Upper lobe of left lung (tissue), 6 donors: Measurements from ENCODE around the gene SEPTIN8. TPM values are rescaled to one million over a fixed set of nuclear protein-coding genes. Genes with fewer than 3 reads are reported as not detected.

Source experiments
- ATAC-seq, 2 donors: fragments of 200-7000 bp; cut with Tn5 transposase; one replicate each; pipeline ENCODE4 v1.9.1; 2022; ENCODE audit warnings: mild to moderate bottlenecking in 2 of 2, moderate library complexity in 2 of 2; ENCODE audit not compliant: low FRiP score in 2 of 2
- DNase-seq, 2 donors: peaks; one replicate each; pipeline ENCODE4 v3.0.0-alpha.2; 2019 to 2020
- H3K27ac ChIP-seq, 4 donors: fragments of 200-600 bp; sonication (generic); one replicate each; pipeline ENCODE4 v1.5.1; 2016 to 2019
- H3K27me3 ChIP-seq, 4 donors: fragments of 200-600 bp; sonication (generic); one replicate each; pipeline ENCODE4 v1.5.1; 2017 to 2019
- H3K36me3 ChIP-seq, 4 donors: fragments of 200-600 bp; sonication (generic); one replicate each; pipeline ENCODE4 v1.5.1; 2016 to 2019
- H3K4me1 ChIP-seq, 4 donors: fragments of 200-600 bp; sonication (generic); one replicate each; pipeline ENCODE4 v1.5.1; 2018 to 2019
- H3K4me3 ChIP-seq, 4 donors: fragments of 200-600 bp; sonication (generic); one replicate each; pipeline ENCODE4 v1.5.1; 2017 to 2019; ENCODE audit warnings: mild to moderate bottlenecking in 2 of 4, moderate library complexity in 1 of 4
- H3K9me3 ChIP-seq, 4 donors: fragments of 200-600 bp; sonication (generic); one replicate each; pipeline ENCODE4 v1.5.1; 2018 to 2019
- EP300 ChIP-seq, 4 donors: sonication (generic); formaldehyde crosslinking; IDR thresholded peaks; one replicate each; pipeline ENCODE4 v1.5.1; 2017; ENCODE audit warnings: antibody characterized with exemption in 4 of 4, control low read depth in 2 of 4
- POLR2A ChIP-seq, 4 donors: fragments of 450-650 bp; IDR thresholded peaks; one replicate each; pipeline ENCODE4 v1.5.1; 2016 to 2017; ENCODE audit warnings: antibody characterized with exemption in 4 of 4, mild to moderate bottlenecking in 2 of 4
- POLR2AphosphoS5 ChIP-seq, 2 donors: sonication (generic); formaldehyde crosslinking; IDR thresholded peaks; one replicate each; pipeline ENCODE4 v1.5.1; 2017; ENCODE audit warnings: antibody characterized with exemption in 2 of 2
- WGBS, 2 donors: methylation state at CpG; one replicate each; pipeline ENCODE4 v1.1.5; 2017 to 2018; 5-methylcytosine and 5-hydroxymethylcytosine counted together
- total RNA-seq, 6 donors: library from RNA; depleted of rRNA in 4 of 6; stranded (reverse); fragments of >200 nt in 4 of 6; gene quantifications; one replicate each; pipeline versions ENCODE4 v1.1.0 to v1.2.1, GENCODE V29; 2016 to 2021
- TF ChIP-seq, protein P1 (sequence below), 6 experiments: fragments of 450-650 bp in 4 of 6; fragments of 200-600 bp in 2 of 6; sonication (generic) in 2 of 6; IDR thresholded peaks; one replicate each; pipeline ENCODE4 v1.5.1; 2016 to 2019; ENCODE audit warnings: antibody characterized with exemption in 6 of 6
- donor health status: DM: no; HTN: no; CAD: no; lungs with moderate emphysema.
- donor health status: DM: no; HTN: yes; CAD: no; lungs with severe emphysema.

SEPTIN8 gene
- total RNA-seq, 6 donors from 2014 or later = 26.3 to 41.5 (median 31.5) TPM

GRCh38 chr5:132785864-132786263 lies 8.8 kb upstream of the SEPTIN8 start:
- Histone ChIP-seq H3K9me3 (no peaks in the 10 kb centered on the region), H3K4me1 (no peaks in the 10 kb centered on the region), H3K27ac (no peak overlapping the region), H3K4me3 (no peak overlapping the region), H3K36me3 (no peaks in the 10 kb centered on the region), H3K27me3 (no peaks in the 10 kb centered on the region)
- DNase-seq = no peak
- no peak for ATAC-seq
- 93 to 97% methylated on average over 4 of the region's 4 CpGs for WGBS, 2 donors
- no peak for TF ChIP-seq POLR2AphosphoS5 (IDR thresholded peaks at IDR 0.05)
- TF ChIP-seq EP300 (IDR thresholded peaks at IDR 0.05) = no peak
- TF ChIP-seq POLR2A (IDR thresholded peaks at IDR 0.05) = no peak
- TF ChIP-seq, protein P1, sequence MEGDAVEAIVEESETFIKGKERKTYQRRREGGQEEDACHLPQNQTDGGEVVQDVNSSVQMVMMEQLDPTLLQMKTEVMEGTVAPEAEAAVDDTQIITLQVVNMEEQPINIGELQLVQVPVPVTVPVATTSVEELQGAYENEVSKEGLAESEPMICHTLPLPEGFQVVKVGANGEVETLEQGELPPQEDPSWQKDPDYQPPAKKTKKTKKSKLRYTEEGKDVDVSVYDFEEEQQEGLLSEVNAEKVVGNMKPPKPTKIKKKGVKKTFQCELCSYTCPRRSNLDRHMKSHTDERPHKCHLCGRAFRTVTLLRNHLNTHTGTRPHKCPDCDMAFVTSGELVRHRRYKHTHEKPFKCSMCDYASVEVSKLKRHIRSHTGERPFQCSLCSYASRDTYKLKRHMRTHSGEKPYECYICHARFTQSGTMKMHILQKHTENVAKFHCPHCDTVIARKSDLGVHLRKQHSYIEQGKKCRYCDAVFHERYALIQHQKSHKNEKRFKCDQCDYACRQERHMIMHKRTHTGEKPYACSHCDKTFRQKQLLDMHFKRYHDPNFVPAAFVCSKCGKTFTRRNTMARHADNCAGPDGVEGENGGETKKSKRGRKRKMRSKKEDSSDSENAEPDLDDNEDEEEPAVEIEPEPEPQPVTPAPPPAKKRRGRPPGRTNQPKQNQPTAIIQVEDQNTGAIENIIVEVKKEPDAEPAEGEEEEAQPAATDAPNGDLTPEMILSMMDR (IDR thresholded peaks at IDR 0.05) = no peak

GRCh38 chr5:132785365-132785764 lies 8.3 kb upstream of the SEPTIN8 start:
- no peak for ATAC-seq
- Histone ChIP-seq H3K4me1 (no peaks in the 10 kb centered on the region), H3K27me3 (no peaks in the 10 kb centered on the region), H3K36me3 (no peaks in the 10 kb centered on the region), H3K4me3 (no peak overlapping the region), H3K9me3 (no peaks in the 10 kb centered on the region), H3K27ac (no peak overlapping the region)
- DNase-seq = no peak
- WGBS, 2 donors = 75 to 81% methylated on average over 5 of the region's 5 CpGs
- TF ChIP-seq, protein P1 (IDR thresholded peaks at IDR 0.05) = no peak
- TF ChIP-seq EP300 (IDR thresholded peaks at IDR 0.05) (no peak), POLR2A (IDR thresholded peaks at IDR 0.05) (no peak), POLR2AphosphoS5 (IDR thresholded peaks at IDR 0.05) (no peak)

DNA sequence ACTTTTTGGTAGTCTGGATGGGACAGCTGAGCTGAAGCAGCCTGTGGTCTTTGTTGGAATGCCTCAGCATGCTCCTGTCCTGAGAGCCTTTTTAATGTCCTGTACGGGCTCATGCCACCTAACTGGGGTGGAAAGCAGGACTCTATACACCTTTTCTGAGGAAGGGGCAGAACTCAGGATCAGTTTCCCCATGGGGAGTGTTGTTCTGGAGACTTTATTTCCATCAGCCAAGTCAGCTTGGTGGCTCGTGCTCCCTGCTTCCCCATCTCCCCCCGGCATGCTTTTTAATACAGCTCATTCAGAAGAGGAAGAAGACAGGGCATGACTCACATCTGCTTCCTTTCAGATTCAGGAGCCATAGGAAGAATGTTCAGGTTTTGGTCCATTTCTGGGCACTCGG lies 5.1 kb upstream of the SEPTIN8 start:
- peak in 1 of 2 donors; percentile 38 for ATAC-seq
- Histone ChIP-seq H3K27ac (no peak overlapping the region), H3K4me3 (no peak overlapping the region), H3K36me3 (no peaks in the 10 kb centered on the region), H3K4me1 (peaks cover 5 to 11% (median 7%) of the 10 kb centered on the region in 4 donors), H3K27me3 (no peaks in the 10 kb centered on the region), H3K9me3 (no peaks in the 10 kb centered on the region)
- DNase-seq = no peak
- no peak for TF ChIP-seq POLR2A (IDR thresholded peaks at IDR 0.05)
- TF ChIP-seq POLR2AphosphoS5 (IDR thresholded peaks at IDR 0.05) = no peak
- TF ChIP-seq, protein P1 (IDR thresholded peaks at IDR 0.05) = no peak
- TF ChIP-seq EP300 (IDR thresholded peaks at IDR 0.05) = no peak
- WGBS, 2 donors = 30 to 64% methylated on average over 2 to 4 of the region's 4 CpGs

- Histone ChIP-seq H3K27me3 (no peaks in the 10 kb centered on the region), H3K4me1 (peaks cover 10 to 19% (median 12%) of the 10 kb centered on the region in 4 donors), H3K4me3 (no peak overlapping the region), H3K36me3 (no peaks in the 10 kb centered on the region), H3K27ac (no peak overlapping the region), H3K9me3 (no peaks in the 10 kb centered on the region)
- DNase-seq (no peak), ATAC-seq (no peak)
- TF ChIP-seq, protein P1 (IDR thresholded peaks at IDR 0.05) = no peak
- TF ChIP-seq EP300 (IDR thresholded peaks at IDR 0.05) = no peak
- TF ChIP-seq POLR2A (IDR thresholded peaks at IDR 0.05) = no peak
- no peak for TF ChIP-seq POLR2AphosphoS5 (IDR thresholded peaks at IDR 0.05)
- 87 to 91% methylated on average over 4 of the region's 4 CpGs for WGBS, 2 donors
Observed at GRCh38 chr5:132781029-132781428, 4.0 kb upstream of the SEPTIN8 start.

DNA sequence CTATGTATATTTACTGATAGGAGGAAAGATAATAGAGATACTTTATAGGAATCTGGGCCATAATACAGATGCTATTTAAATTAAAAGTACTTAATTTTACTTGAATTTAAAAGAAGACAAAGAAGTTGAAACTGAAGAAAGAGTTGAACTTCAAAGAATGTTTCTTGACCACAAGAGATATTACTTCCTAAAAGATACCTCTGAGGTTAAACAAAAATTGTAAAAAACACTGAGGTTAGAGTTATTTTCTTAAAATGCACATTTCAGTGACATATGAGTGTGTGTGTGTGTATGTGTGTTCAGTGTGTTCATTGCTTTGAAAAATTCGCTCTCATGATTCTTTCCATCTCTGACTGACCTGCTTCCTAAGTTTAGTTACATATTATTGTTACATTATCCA lies 3.5 kb upstream of the SEPTIN8 start:
- no peak overlapping the region for H3K27ac ChIP-seq
- H3K36me3 ChIP-seq = no peaks in the 10 kb centered on the region
- no peak overlapping the region for H3K4me3 ChIP-seq
- ATAC-seq (no peak), DNase-seq (no peak)
- WGBS, 2 donors = 84 to 89% methylated on average over 1 of the region's 1 CpG
- TF ChIP-seq POLR2AphosphoS5 (IDR thresholded peaks at IDR 0.05) (no peak), POLR2A (IDR thresholded peaks at IDR 0.05) (no peak), EP300 (IDR thresholded peaks at IDR 0.05) (no peak)
- TF ChIP-seq, protein P1 (IDR thresholded peaks at IDR 0.05) = no peak
- H3K9me3 ChIP-seq = no peaks in the 10 kb centered on the region
- H3K4me1 ChIP-seq = peaks cover 14 to 23% (median 15%) of the 10 kb centered on the region in 4 donors
- H3K27me3 ChIP-seq = no peaks in the 10 kb centered on the region
